GM23338 (cell line): ENCODE measurements around the gene STX5. TPM values are rescaled to one million over a fixed set of nuclear protein-coding genes. Genes with fewer than 3 reads are reported as not detected.

Source experiments
- ATAC-seq: fragments of 200-7000 bp; cut with Tn5 transposase; 3 replicates; pipeline ENCODE4 v1.9.1; 2020
- DNase-seq: peaks from one replicate; pipeline ENCODE4 v3.0.0-alpha.2; 2015; ENCODE audit warnings: low spot score
- H2AFZ ChIP-seq: fragments of 200-600 bp; sonication (generic); 2 replicates; pipeline ENCODE4 v1.8.0; 2016; ENCODE audit warnings: antibody characterized with exemption, mild to moderate bottlenecking, moderate library complexity
- H3F3A ChIP-seq: fragments of 200-600 bp; sonication (generic); replicated peaks from 2 replicates; pipeline ENCODE4 v1.8.0; 2017; ENCODE audit warnings: antibody characterized with exemption, mixed run types, low read depth
- H3K27ac ChIP-seq: fragments of 200-600 bp; sonication (generic); 2 replicates; pipeline ENCODE4 v1.6.1; 2016; ENCODE audit warnings: low read depth
- H3K27me3 ChIP-seq: fragments of 200-600 bp; sonication (generic); 2 replicates; pipeline ENCODE4 v1.8.0; 2016; ENCODE audit warnings: mild to moderate bottlenecking, mixed run types, moderate library complexity; ENCODE audit not compliant: insufficient read depth
- H3K36me3 ChIP-seq: fragments of 200-600 bp; sonication (generic); 2 replicates; pipeline ENCODE4 v1.8.0; 2016; ENCODE audit warnings: mild to moderate bottlenecking; ENCODE audit not compliant: insufficient read depth
- H3K4me1 ChIP-seq: fragments of 200-600 bp; sonication (generic); 2 replicates; pipeline ENCODE4 v1.8.0; 2016; ENCODE audit warnings: mild to moderate bottlenecking, moderate library complexity; ENCODE audit not compliant: insufficient read depth
- H3K4me2 ChIP-seq: fragments of 200-600 bp; sonication (generic); 2 replicates; pipeline ENCODE4 v1.7.1; 2017; ENCODE audit warnings: mixed run types
- H3K4me3 ChIP-seq: fragments of 200-600 bp; sonication (generic); 2 replicates; pipeline ENCODE4 v1.6.1; 2016; ENCODE audit warnings: mixed run types
- H3K79me2 ChIP-seq: fragments of 200-600 bp; sonication (generic); replicated peaks from 2 replicates; pipeline ENCODE4 v1.8.0; 2017; ENCODE audit warnings: mild to moderate bottlenecking; ENCODE audit not compliant: insufficient read depth
- H3K9me2 ChIP-seq: fragments of 200-600 bp; sonication (generic); 2 replicates; pipeline ENCODE4 v1.8.0; 2017; ENCODE audit not compliant: insufficient read depth
- H4K20me1 ChIP-seq: fragments of 200-600 bp; sonication (generic); replicated peaks from 2 replicates; pipeline ENCODE4 v1.8.0; 2017; ENCODE audit warnings: mild to moderate bottlenecking; ENCODE audit not compliant: insufficient read depth
- H3K27ac Mint-ChIP-seq: 2 replicates; pipeline ENCODE4 v1.8.0; 2020; ENCODE audit warnings: inconsistent platforms, mild to moderate bottlenecking, moderate library complexity, mixed read lengths
- H3K27me3 Mint-ChIP-seq: 3 replicates; pipeline ENCODE4 v1.8.0; 2022; ENCODE audit warnings: low read depth, mild to moderate bottlenecking, moderate library complexity, mixed read lengths, inconsistent platforms; ENCODE audit not compliant: insufficient read depth, poor library complexity
- H3K36me3 Mint-ChIP-seq: 3 replicates; pipeline ENCODE4 v1.8.0; 2021; ENCODE audit warnings: low read depth, mild to moderate bottlenecking, inconsistent platforms, moderate library complexity, mixed read lengths
- H3K4me1 Mint-ChIP-seq: 3 replicates; pipeline ENCODE4 v1.8.0; 2020; ENCODE audit warnings: mild to moderate bottlenecking, inconsistent platforms, mixed read lengths
- H3K4me3 Mint-ChIP-seq: 3 replicates; pipeline ENCODE4 v1.8.0; 2021; ENCODE audit warnings: moderate library complexity, mild to moderate bottlenecking, inconsistent platforms, mixed read lengths
- H3K9me3 Mint-ChIP-seq: 3 replicates; pipeline ENCODE4 v1.8.0; 2020; ENCODE audit warnings: moderate library complexity, mild to moderate bottlenecking, inconsistent platforms, mixed read lengths
- CREB1 ChIP-seq: fragments of 250-450 bp; sonication (Bioruptor Pico); IDR thresholded peaks from 2 replicates; pipeline ENCODE4 v1.5.0; 2020; ENCODE audit warnings: low read depth, mild to moderate bottlenecking, moderate library complexity
- NANOG ChIP-seq: IDR thresholded peaks from 2 replicates; pipeline ENCODE4 v1.6.1; 2016; ENCODE audit warnings: antibody characterized with exemption, borderline replicate concordance
- POLR2AphosphoS5 ChIP-seq: IDR thresholded peaks from 2 replicates; pipeline ENCODE4 v1.6.1; 2016; ENCODE audit warnings: antibody characterized with exemption, low read depth
- polyA plus RNA-seq: library from polyadenylated mRNA; unstranded; fragments of >200 nt; fragmentation: Nextera tagmentation; extraction: Ambion mirVana; gene quantifications from 2 replicates; pipeline ENCODE4 v1.2.1, GENCODE V29; 2016
- total RNA-seq: library from RNA; depleted of rRNA; stranded (reverse); fragments of >200 nt; shearing (Covaris generic); gene quantifications from 2 replicates; pipeline ENCODE4 v1.2.3, GENCODE V29; 2014
- TF ChIP-seq, protein P1 (sequence below): fragments of 250-450 bp; sonication (Bioruptor Pico); IDR thresholded peaks from 2 replicates; pipeline ENCODE4 v1.5.0; 2020; ENCODE audit warnings: mild to moderate bottlenecking, moderate library complexity
- TF ChIP-seq, protein P2 (sequence below): IDR thresholded peaks from one replicate; pipeline ENCODE4 v1.6.1; 2018; ENCODE audit warnings: antibody characterized with exemption; ENCODE audit not compliant: unreplicated experiment
- TF ChIP-seq, protein P3 (sequence below): IDR thresholded peaks from 2 replicates; pipeline ENCODE4 v1.6.1; 2016; ENCODE audit warnings: antibody characterized with exemption
- TF ChIP-seq, protein P4 (sequence below), 2 experiments: fragments of 200-600 bp in 1 of 2; sonication (generic) in 1 of 2; conservative IDR thresholded peaks; 2 replicates each; pipeline versions ENCODE4 v1.5.1 to v1.6.1; 2016 to 2017; ENCODE audit warnings: antibody characterized with exemption in 2 of 2, low read depth in 2 of 2, mild to moderate bottlenecking in 2 of 2, moderate library complexity in 1 of 2

The STX5 gene
- total and polyA plus RNA-seq, 2 experiments from 2014 or later: 7.7 to 22.2 TPM

DNA sequence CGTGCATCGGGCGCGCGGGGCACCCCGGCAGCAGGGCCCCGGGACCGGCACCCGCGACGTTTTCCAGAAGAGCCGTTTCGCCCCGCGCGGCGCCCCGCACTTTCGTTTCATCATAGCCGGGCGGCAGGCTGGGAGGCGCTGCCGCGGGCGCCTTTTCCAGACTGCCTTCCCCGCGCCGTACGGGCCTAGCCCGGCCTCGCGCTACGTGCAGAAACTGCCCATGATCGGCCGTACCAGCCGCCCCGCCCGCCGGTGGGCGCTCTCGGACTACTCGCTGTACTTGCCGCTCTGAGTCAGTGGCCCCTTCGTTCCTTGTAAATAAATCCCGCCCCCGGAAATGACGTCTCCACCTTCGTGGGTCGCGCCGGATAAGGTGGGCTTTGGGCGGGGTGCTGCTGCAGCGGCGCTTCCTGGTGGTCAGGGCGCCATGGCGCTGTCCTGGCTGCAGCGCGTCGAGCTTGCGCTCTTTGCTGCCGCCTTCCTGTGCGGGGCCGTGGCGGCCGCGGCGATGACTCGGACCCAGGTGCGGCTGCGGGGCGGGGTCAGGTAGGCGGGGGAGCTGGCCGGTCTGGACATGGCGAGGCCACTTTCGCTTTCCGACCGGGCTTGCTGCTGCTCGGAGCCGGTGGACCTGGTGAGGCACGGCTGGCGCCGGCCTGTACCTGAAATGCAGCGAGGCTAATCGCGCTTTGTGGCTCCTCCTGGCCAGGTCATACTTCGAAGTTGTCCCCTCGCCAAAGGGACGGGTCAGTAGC is 44.7 kb downstream of the STX5 start, which contains the start of gene TMEM179B (continued):
- TF ChIP-seq, protein P1, sequence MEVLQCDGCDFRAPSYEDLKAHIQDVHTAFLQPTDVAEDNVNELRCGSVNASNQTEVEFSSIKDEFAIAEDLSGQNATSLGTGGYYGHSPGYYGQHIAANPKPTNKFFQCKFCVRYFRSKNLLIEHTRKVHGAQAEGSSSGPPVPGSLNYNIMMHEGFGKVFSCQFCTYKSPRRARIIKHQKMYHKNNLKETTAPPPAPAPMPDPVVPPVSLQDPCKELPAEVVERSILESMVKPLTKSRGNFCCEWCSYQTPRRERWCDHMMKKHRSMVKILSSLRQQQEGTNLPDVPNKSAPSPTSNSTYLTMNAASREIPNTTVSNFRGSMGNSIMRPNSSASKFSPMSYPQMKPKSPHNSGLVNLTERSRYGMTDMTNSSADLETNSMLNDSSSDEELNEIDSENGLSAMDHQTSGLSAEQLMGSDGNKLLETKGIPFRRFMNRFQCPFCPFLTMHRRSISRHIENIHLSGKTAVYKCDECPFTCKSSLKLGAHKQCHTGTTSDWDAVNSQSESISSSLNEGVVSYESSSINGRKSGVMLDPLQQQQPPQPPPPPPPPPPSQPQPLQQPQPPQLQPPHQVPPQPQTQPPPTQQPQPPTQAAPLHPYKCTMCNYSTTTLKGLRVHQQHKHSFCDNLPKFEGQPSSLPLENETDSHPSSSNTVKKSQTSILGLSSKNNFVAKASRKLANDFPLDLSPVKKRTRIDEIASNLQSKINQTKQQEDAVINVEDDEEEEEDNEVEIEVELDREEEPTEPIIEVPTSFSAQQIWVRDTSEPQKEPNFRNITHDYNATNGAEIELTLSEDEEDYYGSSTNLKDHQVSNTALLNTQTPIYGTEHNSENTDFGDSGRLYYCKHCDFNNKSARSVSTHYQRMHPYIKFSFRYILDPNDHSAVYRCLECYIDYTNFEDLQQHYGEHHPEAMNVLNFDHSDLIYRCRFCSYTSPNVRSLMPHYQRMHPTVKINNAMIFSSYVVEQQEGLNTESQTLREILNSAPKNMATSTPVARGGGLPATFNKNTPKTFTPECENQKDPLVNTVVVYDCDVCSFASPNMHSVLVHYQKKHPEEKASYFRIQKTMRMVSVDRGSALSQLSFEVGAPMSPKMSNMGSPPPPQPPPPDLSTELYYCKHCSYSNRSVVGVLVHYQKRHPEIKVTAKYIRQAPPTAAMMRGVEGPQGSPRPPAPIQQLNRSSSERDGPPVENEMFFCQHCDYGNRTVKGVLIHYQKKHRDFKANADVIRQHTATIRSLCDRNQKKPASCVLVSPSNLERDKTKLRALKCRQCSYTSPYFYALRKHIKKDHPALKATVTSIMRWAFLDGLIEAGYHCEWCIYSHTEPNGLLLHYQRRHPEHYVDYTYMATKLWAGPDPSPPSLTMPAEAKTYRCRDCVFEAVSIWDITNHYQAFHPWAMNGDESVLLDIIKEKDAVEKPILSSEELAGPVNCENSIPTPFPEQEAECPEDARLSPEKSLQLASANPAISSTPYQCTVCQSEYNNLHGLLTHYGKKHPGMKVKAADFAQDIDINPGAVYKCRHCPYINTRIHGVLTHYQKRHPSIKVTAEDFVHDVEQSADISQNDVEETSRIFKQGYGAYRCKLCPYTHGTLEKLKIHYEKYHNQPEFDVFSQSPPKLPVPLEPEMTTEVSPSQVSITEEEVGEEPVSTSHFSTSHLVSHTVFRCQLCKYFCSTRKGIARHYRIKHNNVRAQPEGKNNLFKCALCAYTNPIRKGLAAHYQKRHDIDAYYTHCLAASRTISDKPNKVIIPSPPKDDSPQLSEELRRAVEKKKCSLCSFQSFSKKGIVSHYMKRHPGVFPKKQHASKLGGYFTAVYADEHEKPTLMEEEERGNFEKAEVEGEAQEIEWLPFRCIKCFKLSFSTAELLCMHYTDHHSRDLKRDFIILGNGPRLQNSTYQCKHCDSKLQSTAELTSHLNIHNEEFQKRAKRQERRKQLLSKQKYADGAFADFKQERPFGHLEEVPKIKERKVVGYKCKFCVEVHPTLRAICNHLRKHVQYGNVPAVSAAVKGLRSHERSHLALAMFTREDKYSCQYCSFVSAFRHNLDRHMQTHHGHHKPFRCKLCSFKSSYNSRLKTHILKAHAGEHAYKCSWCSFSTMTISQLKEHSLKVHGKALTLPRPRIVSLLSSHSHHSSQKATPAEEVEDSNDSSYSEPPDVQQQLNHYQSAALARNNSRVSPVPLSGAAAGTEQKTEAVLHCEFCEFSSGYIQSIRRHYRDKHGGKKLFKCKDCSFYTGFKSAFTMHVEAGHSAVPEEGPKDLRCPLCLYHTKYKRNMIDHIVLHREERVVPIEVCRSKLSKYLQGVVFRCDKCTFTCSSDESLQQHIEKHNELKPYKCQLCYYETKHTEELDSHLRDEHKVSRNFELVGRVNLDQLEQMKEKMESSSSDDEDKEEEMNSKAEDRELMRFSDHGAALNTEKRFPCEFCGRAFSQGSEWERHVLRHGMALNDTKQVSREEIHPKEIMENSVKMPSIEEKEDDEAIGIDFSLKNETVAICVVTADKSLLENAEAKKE (CRISPR knock-in tag): no peak
- peak; percentile 94 for TF ChIP-seq CREB1
- no peak for TF ChIP-seq NANOG
- TF ChIP-seq POLR2AphosphoS5: peak; percentile 97

DNA sequence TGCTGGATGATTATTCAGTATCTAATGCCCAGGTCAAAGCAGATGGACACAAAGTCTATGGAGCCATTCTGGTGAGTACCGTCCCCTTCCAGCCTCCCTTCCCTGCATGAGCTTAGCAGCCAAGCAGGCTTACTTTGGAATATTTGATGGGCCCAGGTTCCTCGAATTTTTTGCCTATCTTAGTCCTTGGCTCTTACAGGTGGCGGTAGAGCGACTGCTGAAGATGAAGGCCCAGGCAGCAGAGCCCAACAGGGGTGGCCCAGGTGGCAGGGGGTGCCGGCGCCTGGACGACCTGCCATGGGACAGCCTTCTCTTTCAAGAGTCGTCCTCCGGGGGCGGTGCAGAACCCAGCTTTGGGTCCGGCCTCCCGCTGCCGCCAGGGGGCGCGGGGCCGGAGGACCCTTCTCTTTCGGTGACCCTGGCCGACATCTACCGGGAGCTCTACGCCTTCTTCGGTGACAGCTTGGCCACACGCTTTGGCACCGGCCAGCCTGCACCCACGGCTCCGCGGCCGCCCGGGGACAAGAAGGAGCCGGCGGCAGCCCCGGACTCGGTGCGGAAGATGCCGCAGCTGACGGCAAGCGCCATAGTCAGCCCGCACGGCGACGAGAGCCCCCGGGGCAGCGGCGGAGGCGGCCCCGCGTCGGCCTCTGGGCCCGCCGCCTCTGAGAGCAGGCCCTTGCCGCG is 45.4 kb downstream of the STX5 start:
- Histone ChIP-seq H3K27ac (peak overlapping the region; percentile 98), H3K36me3 (peaks cover 12% of the 10 kb centered on the region; the same call in 1 of the 2 replicates), H3K4me3 (peak overlapping the region; percentile 77), H3F3A (peaks cover 46% of the 10 kb centered on the region), H3K27me3 (no peaks in the 10 kb centered on the region), H3K9me2 (no peaks in the 10 kb centered on the region), H3K4me1 (peaks cover 11% of the 10 kb centered on the region; the same call in 1 of the 2 replicates), H3K4me2 (peak overlapping the region; percentile 86), H2AFZ (no peak overlapping the region), H4K20me1 (no peaks in the 10 kb centered on the region), H3K79me2 (peaks cover 37% of the 10 kb centered on the region)
- H3K9me3 Mint-ChIP-seq: no peaks in the 10 kb centered on the region; the same call in 2 of the 3 replicates
- H3K4me1 Mint-ChIP-seq: peaks cover 22% of the 10 kb centered on the region
- TF ChIP-seq POLR2AphosphoS5 (no peak; the same call in 1 of the 2 replicates), CREB1 (peak; percentile 68)
- TF ChIP-seq, protein P2, sequence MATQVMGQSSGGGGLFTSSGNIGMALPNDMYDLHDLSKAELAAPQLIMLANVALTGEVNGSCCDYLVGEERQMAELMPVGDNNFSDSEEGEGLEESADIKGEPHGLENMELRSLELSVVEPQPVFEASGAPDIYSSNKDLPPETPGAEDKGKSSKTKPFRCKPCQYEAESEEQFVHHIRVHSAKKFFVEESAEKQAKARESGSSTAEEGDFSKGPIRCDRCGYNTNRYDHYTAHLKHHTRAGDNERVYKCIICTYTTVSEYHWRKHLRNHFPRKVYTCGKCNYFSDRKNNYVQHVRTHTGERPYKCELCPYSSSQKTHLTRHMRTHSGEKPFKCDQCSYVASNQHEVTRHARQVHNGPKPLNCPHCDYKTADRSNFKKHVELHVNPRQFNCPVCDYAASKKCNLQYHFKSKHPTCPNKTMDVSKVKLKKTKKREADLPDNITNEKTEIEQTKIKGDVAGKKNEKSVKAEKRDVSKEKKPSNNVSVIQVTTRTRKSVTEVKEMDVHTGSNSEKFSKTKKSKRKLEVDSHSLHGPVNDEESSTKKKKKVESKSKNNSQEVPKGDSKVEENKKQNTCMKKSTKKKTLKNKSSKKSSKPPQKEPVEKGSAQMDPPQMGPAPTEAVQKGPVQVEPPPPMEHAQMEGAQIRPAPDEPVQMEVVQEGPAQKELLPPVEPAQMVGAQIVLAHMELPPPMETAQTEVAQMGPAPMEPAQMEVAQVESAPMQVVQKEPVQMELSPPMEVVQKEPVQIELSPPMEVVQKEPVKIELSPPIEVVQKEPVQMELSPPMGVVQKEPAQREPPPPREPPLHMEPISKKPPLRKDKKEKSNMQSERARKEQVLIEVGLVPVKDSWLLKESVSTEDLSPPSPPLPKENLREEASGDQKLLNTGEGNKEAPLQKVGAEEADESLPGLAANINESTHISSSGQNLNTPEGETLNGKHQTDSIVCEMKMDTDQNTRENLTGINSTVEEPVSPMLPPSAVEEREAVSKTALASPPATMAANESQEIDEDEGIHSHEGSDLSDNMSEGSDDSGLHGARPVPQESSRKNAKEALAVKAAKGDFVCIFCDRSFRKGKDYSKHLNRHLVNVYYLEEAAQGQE: no peak
- TF ChIP-seq, protein P3, sequence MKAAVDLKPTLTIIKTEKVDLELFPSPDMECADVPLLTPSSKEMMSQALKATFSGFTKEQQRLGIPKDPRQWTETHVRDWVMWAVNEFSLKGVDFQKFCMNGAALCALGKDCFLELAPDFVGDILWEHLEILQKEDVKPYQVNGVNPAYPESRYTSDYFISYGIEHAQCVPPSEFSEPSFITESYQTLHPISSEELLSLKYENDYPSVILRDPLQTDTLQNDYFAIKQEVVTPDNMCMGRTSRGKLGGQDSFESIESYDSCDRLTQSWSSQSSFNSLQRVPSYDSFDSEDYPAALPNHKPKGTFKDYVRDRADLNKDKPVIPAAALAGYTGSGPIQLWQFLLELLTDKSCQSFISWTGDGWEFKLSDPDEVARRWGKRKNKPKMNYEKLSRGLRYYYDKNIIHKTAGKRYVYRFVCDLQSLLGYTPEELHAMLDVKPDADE: no peak
- TF ChIP-seq, protein P4, sequence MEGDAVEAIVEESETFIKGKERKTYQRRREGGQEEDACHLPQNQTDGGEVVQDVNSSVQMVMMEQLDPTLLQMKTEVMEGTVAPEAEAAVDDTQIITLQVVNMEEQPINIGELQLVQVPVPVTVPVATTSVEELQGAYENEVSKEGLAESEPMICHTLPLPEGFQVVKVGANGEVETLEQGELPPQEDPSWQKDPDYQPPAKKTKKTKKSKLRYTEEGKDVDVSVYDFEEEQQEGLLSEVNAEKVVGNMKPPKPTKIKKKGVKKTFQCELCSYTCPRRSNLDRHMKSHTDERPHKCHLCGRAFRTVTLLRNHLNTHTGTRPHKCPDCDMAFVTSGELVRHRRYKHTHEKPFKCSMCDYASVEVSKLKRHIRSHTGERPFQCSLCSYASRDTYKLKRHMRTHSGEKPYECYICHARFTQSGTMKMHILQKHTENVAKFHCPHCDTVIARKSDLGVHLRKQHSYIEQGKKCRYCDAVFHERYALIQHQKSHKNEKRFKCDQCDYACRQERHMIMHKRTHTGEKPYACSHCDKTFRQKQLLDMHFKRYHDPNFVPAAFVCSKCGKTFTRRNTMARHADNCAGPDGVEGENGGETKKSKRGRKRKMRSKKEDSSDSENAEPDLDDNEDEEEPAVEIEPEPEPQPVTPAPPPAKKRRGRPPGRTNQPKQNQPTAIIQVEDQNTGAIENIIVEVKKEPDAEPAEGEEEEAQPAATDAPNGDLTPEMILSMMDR (conservative IDR thresholded peaks at IDR 0.05; ENCODE audit: low read depth in 2 of 2): peak; percentile 76 to 92
- peak overlapping the region; percentile 72 for H3K4me3 Mint-ChIP-seq
- peaks cover 13% of the 10 kb centered on the region for H3K27me3 Mint-ChIP-seq
- peaks cover 72% of the 10 kb centered on the region for H3K36me3 Mint-ChIP-seq
- ATAC-seq (peak; percentile 75), DNase-seq (peak; percentile 97)
- no peak overlapping the region for H3K27ac Mint-ChIP-seq
